Measurements from ENCODE around the gene SLC9A6.

The SLC9A6 gene

DNA sequence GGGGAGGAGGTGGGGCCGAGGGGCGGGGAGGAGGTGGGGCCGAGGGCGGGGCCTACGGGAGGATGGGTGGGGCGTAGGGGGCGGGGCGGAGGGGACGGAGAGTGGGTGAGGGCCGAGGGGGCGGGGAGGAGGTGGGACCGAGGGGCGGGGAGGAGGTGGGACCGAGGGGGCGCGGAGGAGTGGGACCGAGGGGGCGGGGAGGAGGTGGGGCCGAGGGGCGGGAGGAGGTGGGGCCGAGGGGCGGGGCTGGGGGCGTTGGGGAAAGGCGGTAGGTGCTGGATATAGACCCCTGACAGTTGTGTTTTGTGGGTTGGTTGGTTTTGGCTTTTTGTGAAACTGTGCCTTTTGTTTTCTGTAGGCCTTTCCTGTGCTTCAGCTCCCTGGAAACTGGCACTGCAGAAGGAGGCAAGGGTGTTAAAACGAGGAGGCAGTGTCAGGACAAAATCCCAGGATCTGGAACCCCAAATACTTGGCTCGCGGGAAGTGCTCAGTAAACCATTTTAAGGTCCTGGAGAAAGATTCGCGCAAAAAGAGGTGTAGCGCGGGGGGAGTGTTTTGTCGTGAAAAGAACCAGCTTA lies 10.9 kb upstream of the SLC9A6 start:
- ChIA-PET POLR2A (interaction anchor here (0.8 to 0.9 kb wide), 2 partner anchors 11 to 22 kb away, joined by 3 to 4 read pairs; partner anchors contain the start of gene SLC9A6), CTCF (interaction anchor here (1.0 kb wide), 1 partner anchor 294 kb away, joined by 6 read pairs; no protein-coding TSS in a partner anchor)
- no peaks in the 10 kb centered on the region for H3K4me1 ChIP-seq (ENCODE audit: control insufficient read depth, insufficient read depth, low read length)

DNA sequence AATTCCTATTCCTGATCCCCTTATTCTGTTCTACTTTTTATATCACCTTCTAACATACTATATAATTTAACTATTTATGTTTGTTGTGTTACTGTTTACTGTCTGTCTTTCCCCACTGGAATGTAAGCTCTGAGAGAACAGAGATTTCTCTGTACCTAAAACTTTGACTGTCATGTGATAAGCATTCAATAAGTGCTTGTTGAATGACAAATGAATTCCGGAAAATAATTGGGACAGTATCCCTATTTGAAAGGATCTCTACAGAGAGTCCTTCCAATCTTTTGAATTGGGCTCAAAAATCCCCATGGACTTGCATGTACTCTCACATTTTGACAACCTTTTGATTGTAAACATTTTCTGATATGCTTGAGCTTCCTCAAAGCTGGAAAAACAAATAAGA lies 9.8 kb upstream of the SLC9A6 start:
- no peak overlapping the region for H3K27ac ChIP-seq (ENCODE audit: extremely low read depth, low read depth, low read length)
- no peak for TF ChIP-seq ZNF133 (tag by site-specific recombination; IDR thresholded peaks at IDR 0.05)
- CTCF ChIA-PET, result interaction anchor here (0.5 kb wide), 1 partner anchor 640 kb away, joined by 5 read pairs; no protein-coding TSS in a partner anchor
- no peak overlapping the region for H3K4me3 ChIP-seq (ENCODE audit: low read depth, low read length)
- H3K4me1 ChIP-seq (ENCODE audit: control insufficient read depth, insufficient read depth, low read length), result no peaks in the 10 kb centered on the region
- no peaks in the 10 kb centered on the region; a peak in 1 of 3 replicates for H3K36me3 ChIP-seq (ENCODE audit: control insufficient read depth in 2 of 2, insufficient read depth in 1 of 2, low read length in 2 of 2)
- POLR2A ChIA-PET, result no interaction called here
- no peaks in the 10 kb centered on the region for H3K9me3 ChIP-seq (ENCODE audit: control insufficient read depth, insufficient read depth, low read depth, low read length)

More for the DNA sequence above, 10.9 kb upstream of the SLC9A6 start:
- H3K4me3 ChIP-seq (ENCODE audit: low read depth, low read length), result peak overlapping the region; percentile 29
- peak; percentile 31 for TF ChIP-seq SP2 (tag by site-specific recombination; IDR thresholded peaks at IDR 0.05)
- TF ChIP-seq ZNF549 (tag by site-specific recombination; IDR thresholded peaks at IDR 0.05), result no peak
- peak; percentile 60 for TF ChIP-seq SP3 (tag by site-specific recombination; IDR thresholded peaks at IDR 0.05)
- no peak for TF ChIP-seq ZNF223 (tag by site-specific recombination; IDR thresholded peaks at IDR 0.05)
- no peak for TF ChIP-seq ZNF501 (tag by site-specific recombination; IDR thresholded peaks at IDR 0.05)
- TF ChIP-seq ZNF830 (tag by site-specific recombination; IDR thresholded peaks at IDR 0.05; ENCODE audit: low read depth), result no peak
- TF ChIP-seq KLF10 (tag by site-specific recombination; IDR thresholded peaks at IDR 0.05), result peak; percentile 65
- no peak for TF ChIP-seq ZXDB (tag by site-specific recombination; IDR thresholded peaks at IDR 0.05)
- no peak for TF ChIP-seq ZNF2 (tag by site-specific recombination; IDR thresholded peaks at IDR 0.05)
- peak; percentile 21; the same call in 1 of the 2 replicates for TF ChIP-seq KLF8 (tag by site-specific recombination; IDR thresholded peaks at IDR 0.05)
- no peak for TF ChIP-seq MZF1 (tag by site-specific recombination; IDR thresholded peaks at IDR 0.05; ENCODE audit: borderline replicate concordance)
- TF ChIP-seq, protein P1, sequence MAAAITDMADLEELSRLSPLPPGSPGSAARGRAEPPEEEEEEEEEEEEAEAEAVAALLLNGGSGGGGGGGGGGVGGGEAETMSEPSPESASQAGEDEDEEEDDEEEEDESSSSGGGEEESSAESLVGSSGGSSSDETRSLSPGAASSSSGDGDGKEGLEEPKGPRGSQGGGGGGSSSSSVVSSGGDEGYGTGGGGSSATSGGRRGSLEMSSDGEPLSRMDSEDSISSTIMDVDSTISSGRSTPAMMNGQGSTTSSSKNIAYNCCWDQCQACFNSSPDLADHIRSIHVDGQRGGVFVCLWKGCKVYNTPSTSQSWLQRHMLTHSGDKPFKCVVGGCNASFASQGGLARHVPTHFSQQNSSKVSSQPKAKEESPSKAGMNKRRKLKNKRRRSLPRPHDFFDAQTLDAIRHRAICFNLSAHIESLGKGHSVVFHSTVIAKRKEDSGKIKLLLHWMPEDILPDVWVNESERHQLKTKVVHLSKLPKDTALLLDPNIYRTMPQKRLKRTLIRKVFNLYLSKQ (tag by site-specific recombination; IDR thresholded peaks at IDR 0.05; ENCODE audit: borderline replicate concordance), result no peak
- H3K36me3 ChIP-seq (ENCODE audit: control insufficient read depth in 2 of 2, insufficient read depth in 1 of 2, low read length in 2 of 2), result peaks cover 0 to 1% of the 10 kb centered on the region in 2 experiments; a peak in 1 of 3 replicates
- no peaks in the 10 kb centered on the region for H3K9me3 ChIP-seq (ENCODE audit: control insufficient read depth, insufficient read depth, low read depth, low read length)
- no peak overlapping the region for H3K27ac ChIP-seq (ENCODE audit: extremely low read depth, low read depth, low read length)

DNA sequence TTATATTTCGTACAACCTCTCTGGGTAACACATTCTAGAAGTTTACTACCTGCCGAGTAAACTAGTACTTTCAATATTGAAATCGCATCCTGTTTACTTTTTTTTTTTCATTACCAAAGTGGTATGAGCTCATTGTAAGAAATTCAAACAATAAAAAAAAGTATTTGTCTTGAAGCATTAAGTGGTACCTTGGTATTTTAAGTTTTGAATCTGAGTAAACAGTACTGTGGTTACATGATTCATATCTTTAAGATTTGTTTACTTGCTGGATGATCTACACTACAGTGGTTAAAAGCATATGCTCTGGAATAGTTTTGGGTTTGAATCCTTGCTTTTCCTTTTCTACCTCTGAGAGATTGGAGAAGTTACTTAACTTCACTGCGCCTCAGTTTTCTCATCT lies 7.6 kb upstream of the SLC9A6 start:
- TF ChIP-seq ZNF433 (tag by site-specific recombination; IDR thresholded peaks at IDR 0.05; ENCODE audit: low read depth), result no peak
- TF ChIP-seq, protein P2, sequence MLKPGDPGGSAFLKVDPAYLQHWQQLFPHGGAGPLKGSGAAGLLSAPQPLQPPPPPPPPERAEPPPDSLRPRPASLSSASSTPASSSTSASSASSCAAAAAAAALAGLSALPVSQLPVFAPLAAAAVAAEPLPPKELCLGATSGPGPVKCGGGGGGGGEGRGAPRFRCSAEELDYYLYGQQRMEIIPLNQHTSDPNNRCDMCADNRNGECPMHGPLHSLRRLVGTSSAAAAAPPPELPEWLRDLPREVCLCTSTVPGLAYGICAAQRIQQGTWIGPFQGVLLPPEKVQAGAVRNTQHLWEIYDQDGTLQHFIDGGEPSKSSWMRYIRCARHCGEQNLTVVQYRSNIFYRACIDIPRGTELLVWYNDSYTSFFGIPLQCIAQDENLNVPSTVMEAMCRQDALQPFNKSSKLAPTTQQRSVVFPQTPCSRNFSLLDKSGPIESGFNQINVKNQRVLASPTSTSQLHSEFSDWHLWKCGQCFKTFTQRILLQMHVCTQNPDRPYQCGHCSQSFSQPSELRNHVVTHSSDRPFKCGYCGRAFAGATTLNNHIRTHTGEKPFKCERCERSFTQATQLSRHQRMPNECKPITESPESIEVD (tag by site-specific recombination; IDR thresholded peaks at IDR 0.05), result peak; percentile 46; the same call in 1 of the 2 replicates
- ChIA-PET CTCF (interaction anchor here (0.7 kb wide), 1 partner anchor 244 kb away, joined by 8 read pairs; no protein-coding TSS in a partner anchor), POLR2A (interaction anchor here (0.6 kb wide), 2 partner anchors 8 to 764 kb away, joined by 3 to 8 read pairs; no protein-coding TSS in a partner anchor)
- Histone ChIP-seq H3K4me1 (ENCODE audit: control insufficient read depth, insufficient read depth, low read length) (no peaks in the 10 kb centered on the region), H3K9me3 (ENCODE audit: control insufficient read depth, insufficient read depth, low read depth, low read length) (no peaks in the 10 kb centered on the region), H3K36me3 (ENCODE audit: control insufficient read depth in 2 of 2, insufficient read depth in 1 of 2, low read length in 2 of 2) (no peaks in the 10 kb centered on the region), H3K27ac (ENCODE audit: extremely low read depth, low read depth, low read length) (no peak overlapping the region), H3K4me3 (ENCODE audit: low read depth, low read length) (no peak overlapping the region)

DNA sequence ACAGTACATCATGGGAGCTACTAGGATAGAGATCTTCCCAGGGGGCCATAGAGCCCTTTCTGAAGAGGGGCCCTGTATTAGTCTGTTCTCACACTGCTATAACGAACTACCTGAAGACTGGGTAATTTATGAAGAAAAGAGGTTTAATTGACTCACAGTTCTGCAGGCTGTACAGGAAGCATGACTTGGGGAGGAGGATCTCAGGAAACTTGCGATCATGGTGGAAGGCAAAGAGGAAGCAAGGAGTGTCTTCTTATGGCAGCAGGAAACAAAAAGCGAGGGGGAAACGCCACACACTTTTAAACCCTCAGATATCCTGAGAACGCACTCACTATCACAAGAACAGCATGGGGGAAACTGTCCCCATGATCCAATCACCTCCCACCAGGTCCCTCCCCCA lies 4.2 kb upstream of the SLC9A6 start:
- ChIA-PET CTCF (no interaction called here), POLR2A (no interaction called here)
- Histone ChIP-seq H3K36me3 (ENCODE audit: control insufficient read depth in 2 of 2, insufficient read depth in 1 of 2, low read length in 2 of 2) (no peaks in the 10 kb centered on the region), H3K4me3 (ENCODE audit: low read depth, low read length) (no peak overlapping the region), H3K9me3 (ENCODE audit: control insufficient read depth, insufficient read depth, low read depth, low read length) (no peaks in the 10 kb centered on the region; the same call in 1 of the 2 replicates), H3K4me1 (ENCODE audit: control insufficient read depth, insufficient read depth, low read length) (no peaks in the 10 kb centered on the region), H3K27ac (ENCODE audit: extremely low read depth, low read depth, low read length) (no peak overlapping the region)
- TF ChIP-seq, protein P3, sequence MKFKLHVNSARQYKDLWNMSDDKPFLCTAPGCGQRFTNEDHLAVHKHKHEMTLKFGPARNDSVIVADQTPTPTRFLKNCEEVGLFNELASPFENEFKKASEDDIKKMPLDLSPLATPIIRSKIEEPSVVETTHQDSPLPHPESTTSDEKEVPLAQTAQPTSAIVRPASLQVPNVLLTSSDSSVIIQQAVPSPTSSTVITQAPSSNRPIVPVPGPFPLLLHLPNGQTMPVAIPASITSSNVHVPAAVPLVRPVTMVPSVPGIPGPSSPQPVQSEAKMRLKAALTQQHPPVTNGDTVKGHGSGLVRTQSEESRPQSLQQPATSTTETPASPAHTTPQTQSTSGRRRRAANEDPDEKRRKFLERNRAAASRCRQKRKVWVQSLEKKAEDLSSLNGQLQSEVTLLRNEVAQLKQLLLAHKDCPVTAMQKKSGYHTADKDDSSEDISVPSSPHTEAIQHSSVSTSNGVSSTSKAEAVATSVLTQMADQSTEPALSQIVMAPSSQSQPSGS (tag by site-specific recombination; IDR thresholded peaks at IDR 0.05; ENCODE audit: low read depth), result no peak
- TF ChIP-seq ZNF16 (tag by site-specific recombination; IDR thresholded peaks at IDR 0.05; ENCODE audit: low read depth) (no peak), GLI4 (tag by site-specific recombination; IDR thresholded peaks at IDR 0.05) (no peak)
- TF ChIP-seq, protein P4, sequence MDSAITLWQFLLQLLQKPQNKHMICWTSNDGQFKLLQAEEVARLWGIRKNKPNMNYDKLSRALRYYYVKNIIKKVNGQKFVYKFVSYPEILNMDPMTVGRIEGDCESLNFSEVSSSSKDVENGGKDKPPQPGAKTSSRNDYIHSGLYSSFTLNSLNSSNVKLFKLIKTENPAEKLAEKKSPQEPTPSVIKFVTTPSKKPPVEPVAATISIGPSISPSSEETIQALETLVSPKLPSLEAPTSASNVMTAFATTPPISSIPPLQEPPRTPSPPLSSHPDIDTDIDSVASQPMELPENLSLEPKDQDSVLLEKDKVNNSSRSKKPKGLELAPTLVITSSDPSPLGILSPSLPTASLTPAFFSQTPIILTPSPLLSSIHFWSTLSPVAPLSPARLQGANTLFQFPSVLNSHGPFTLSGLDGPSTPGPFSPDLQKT (IDR thresholded peaks at IDR 0.05; ENCODE audit: borderline replicate concordance, low read depth, low read length), result no peak
- TF ChIP-seq, protein P5, sequence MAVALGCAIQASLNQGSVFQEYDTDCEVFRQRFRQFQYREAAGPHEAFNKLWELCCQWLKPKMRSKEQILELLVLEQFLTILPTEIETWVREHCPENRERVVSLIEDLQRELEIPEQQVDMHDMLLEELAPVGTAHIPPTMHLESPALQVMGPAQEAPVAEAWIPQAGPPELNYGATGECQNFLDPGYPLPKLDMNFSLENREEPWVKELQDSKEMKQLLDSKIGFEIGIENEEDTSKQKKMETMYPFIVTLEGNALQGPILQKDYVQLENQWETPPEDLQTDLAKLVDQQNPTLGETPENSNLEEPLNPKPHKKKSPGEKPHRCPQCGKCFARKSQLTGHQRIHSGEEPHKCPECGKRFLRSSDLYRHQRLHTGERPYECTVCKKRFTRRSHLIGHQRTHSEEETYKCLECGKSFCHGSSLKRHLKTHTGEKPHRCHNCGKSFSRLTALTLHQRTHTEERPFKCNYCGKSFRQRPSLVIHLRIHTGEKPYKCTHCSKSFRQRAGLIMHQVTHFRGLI (tag by site-specific recombination; IDR thresholded peaks at IDR 0.05), result no peak
